K562 (cell line): ENCODE measurements around the gene PRIM1. TPM values are rescaled to one million over a fixed set of nuclear protein-coding genes. Genes with fewer than 3 reads are reported as not detected.

ENCODE experiments used
- ATAC-seq: fragments of 200-7000 bp; cut with Tn5 transposase; 3 replicates; pipeline ENCODE4 v1.9.1; 2020; ENCODE audit warnings: moderate library complexity
- BruUV-seq: library from RNA; stranded (reverse); fragments of 400-500 nt; replicated peaks from 2 replicates; lab custom pipeline; 2021; lab: Mats Ljungman, UMichigan
- CTCF ChIA-PET: fragments of 300-600 bp; formaldehyde crosslinking; extraction: SDS; loops from one replicate; lab custom pipeline; 2021; ENCODE audit warnings: low intra/inter-chr PET ratio; lab: Yijun Ruan, JAX
- POLR2A ChIA-PET: fragments of 300-600, 350-650 bp; sonication (Branson Sonifier 250); formaldehyde crosslinking; extraction: SDS; loops from one replicate; lab custom pipeline; 2021; ENCODE audit warnings: antibody characterized with exemption, inconsistent platforms; lab: Yijun Ruan, JAX
- DNase-seq, 4 experiments: peaks; one replicate each; pipeline versions ENCODE4 v3.0.0 to v3.0.0-alpha.2; 2011 to 2018; ENCODE audit warnings: low spot score in 3 of 4, mixed read lengths in 3 of 4; ENCODE audit errors: extremely low read depth in 1 of 4
- FAIRE-seq: peaks from 2 replicates; lab custom pipeline; 2011; peaks lifted over from hg19 to GRCh38; lab: Jason Lieb, UNC
- H2AFZ ChIP-seq: 2 replicates; pipeline ENCODE4 v1.6.0; 2011; ENCODE audit warnings: low read depth, low read length, control low read depth, inconsistent platforms
- H3K27ac ChIP-seq: fragments of 200-600 bp; 3 replicates; pipeline ENCODE4 v1.8.0; 2011; ENCODE audit warnings: low read depth, mild to moderate bottlenecking, control low read depth, inconsistent platforms, low read length, moderate library complexity, mixed read lengths; ENCODE audit errors: extremely low read depth
- H3K27me3 ChIP-seq, 2 experiments: fragments of 300-600 bp in 1 of 2; 2 replicates in 1 of 2; 3 replicates in 1 of 2; pipeline versions ENCODE4 v1.6.0 to v1.8.0; 2011; ENCODE audit warnings: inconsistent platforms in 2 of 2, low read length in 2 of 2, mild to moderate bottlenecking in 1 of 2, mixed read lengths in 1 of 2, moderate library complexity in 1 of 2; ENCODE audit not compliant: control insufficient read depth in 2 of 2, insufficient read depth in 2 of 2
- H3K36me3 ChIP-seq: fragments of 300-600 bp; 3 replicates; pipeline ENCODE4 v1.8.0; 2011; ENCODE audit warnings: mild to moderate bottlenecking, low read length, inconsistent platforms; ENCODE audit not compliant: control insufficient read depth, insufficient read depth
- H3K4me1 ChIP-seq, 2 experiments: fragments of 200-600 bp in 1 of 2; replicated peaks in 1 of 2; 2 replicates in 1 of 2; 3 replicates in 1 of 2; pipeline versions ENCODE4 v1.5.1 to v1.8.0; 2011; ENCODE audit warnings: inconsistent platforms in 2 of 2, low read length in 2 of 2, mild to moderate bottlenecking in 1 of 2, mixed read lengths in 1 of 2, moderate library complexity in 1 of 2; ENCODE audit not compliant: control insufficient read depth in 2 of 2, insufficient read depth in 2 of 2
- H3K4me2 ChIP-seq: 2 replicates; pipeline ENCODE4 v1.6.1; 2011; ENCODE audit warnings: low read length, control low read depth, inconsistent platforms, mixed read lengths; ENCODE audit not compliant: insufficient read depth
- H3K4me3 ChIP-seq: fragments of 200-600 bp; sonication (generic), shearing (Covaris generic); 2 replicates; pipeline ENCODE4 v1.5.1; 2016; ENCODE audit warnings: control low read depth, inconsistent platforms
- H3K79me2 ChIP-seq: fragments of 200-600 bp; 3 replicates; pipeline ENCODE4 v1.8.0; 2011; ENCODE audit warnings: low read length, inconsistent platforms; ENCODE audit not compliant: control insufficient read depth, insufficient read depth
- H3K9ac ChIP-seq, 2 experiments: 2 replicates each; pipeline versions ENCODE4 v1.6.0 to v1.6.1; 2011; ENCODE audit warnings: low read depth in 2 of 2, low read length in 2 of 2, control low read depth in 1 of 2, inconsistent platforms in 1 of 2, mild to moderate bottlenecking in 1 of 2, mixed read lengths in 1 of 2; ENCODE audit not compliant: insufficient read depth in 1 of 2
- H3K9me1 ChIP-seq: one replicate; pipeline ENCODE4 v1.6.0; 2011; ENCODE audit warnings: inconsistent platforms, mild to moderate bottlenecking, low read length, moderate library complexity; ENCODE audit not compliant: control insufficient read depth, insufficient read depth
- H3K9me3 ChIP-seq: replicated peaks from 2 replicates; pipeline ENCODE4 v1.5.1; 2011; ENCODE audit warnings: low read depth, low read length, inconsistent platforms; ENCODE audit not compliant: control insufficient read depth, insufficient read depth
- H4K20me1 ChIP-seq: replicated peaks from 2 replicates; pipeline ENCODE4 v1.6.1; 2011; ENCODE audit warnings: low read length, inconsistent platforms, mixed read lengths; ENCODE audit not compliant: control insufficient read depth, insufficient read depth
- GTF2B ChIP-seq: IDR thresholded peaks from 2 replicates; pipeline ENCODE4 v1.6.1; 2011; ENCODE audit not compliant: insufficient read length; ENCODE audit errors: extremely low read depth
- HOXB6 ChIP-seq: fragments of 250-450 bp; sonication (Bioruptor Pico); IDR thresholded peaks from 2 replicates; pipeline ENCODE4 v1.5.1; 2022; ENCODE audit warnings: mild to moderate bottlenecking, borderline replicate concordance
- KAT8 ChIP-seq: fragments of 450-650 bp; IDR thresholded peaks from 2 replicates; pipeline ENCODE4 v1.6.1; 2016; ENCODE audit warnings: low read depth, mild to moderate bottlenecking
- NFIC ChIP-seq: fragments of 450-650 bp; IDR thresholded peaks from 2 replicates; pipeline ENCODE4 v1.6.1; 2017; ENCODE audit warnings: mild to moderate bottlenecking, inconsistent platforms
- NFYB ChIP-seq: IDR thresholded peaks from 2 replicates; pipeline ENCODE4 v1.6.1; 2011; ENCODE audit warnings: mild to moderate bottlenecking, moderate library complexity; ENCODE audit not compliant: insufficient read length; ENCODE audit errors: extremely low read depth
- RBM25 ChIP-seq: fragments of 200-400 bp; formaldehyde crosslinking; IDR thresholded peaks from 2 replicates; pipeline ENCODE4 v1.6.1; 2018; ENCODE audit warnings: low read length, low read depth, moderate library complexity; ENCODE audit not compliant: severe bottlenecking
- SMAD3 ChIP-seq: fragments of 450-650 bp; formaldehyde crosslinking; conservative IDR thresholded peaks from 2 replicates; pipeline ENCODE4 v1.4.0; 2020; ENCODE audit warnings: mild to moderate bottlenecking
- ZBTB11 ChIP-seq, 3 experiments: fragments of 200-800 bp in 1 of 3; fragments of 250-450 bp in 1 of 3; fragments of 450-650 bp in 1 of 3; sonication (Bioruptor Pico) in 1 of 3; sonication (Bioruptor generic) in 1 of 3; formaldehyde crosslinking in 1 of 3; IDR thresholded peaks; 2 replicates each; pipeline versions ENCODE4 v1.6.1 to v1.8.0; 2016 to 2022; ENCODE audit warnings: mild to moderate bottlenecking in 2 of 3, missing genetic modification characterization in 2 of 3, missing compliant biosample characterization in 1 of 3, moderate library complexity in 1 of 3
- ZC3H8 ChIP-seq: fragments of 450-650 bp; IDR thresholded peaks from 2 replicates; pipeline ENCODE4 v1.6.1; 2017
- ZFP1 ChIP-seq: fragments of 450-650 bp; formaldehyde crosslinking; IDR thresholded peaks from 2 replicates; pipeline ENCODE4 v1.4.0; 2020; ENCODE audit warnings: mild to moderate bottlenecking, mixed read lengths
- ZNF133 ChIP-seq: fragments of 250-450 bp; sonication (Bioruptor Pico); IDR thresholded peaks from 2 replicates; pipeline ENCODE4 v1.4.0; 2020; ENCODE audit warnings: mild to moderate bottlenecking
- ZNF143 ChIP-seq: sonication (generic); formaldehyde crosslinking; IDR thresholded peaks from 2 replicates; pipeline ENCODE4 v1.9.0; 2022; ENCODE audit warnings: mild to moderate bottlenecking, missing genetic modification reagents
- ZNF41 ChIP-seq: fragments of 250-450 bp; sonication (Bioruptor Pico); conservative IDR thresholded peaks from 2 replicates; pipeline ENCODE4 v1.4.0; 2020; ENCODE audit warnings: mild to moderate bottlenecking
- ZNF436 ChIP-seq: fragments of 250-450, 450-650 bp; sonication (Bioruptor Pico); formaldehyde crosslinking; IDR thresholded peaks from 2 replicates; pipeline ENCODE4 v1.7.0; 2020; ENCODE audit warnings: mild to moderate bottlenecking
- WGBS: fragments of 100-300 bp; shearing (Covaris generic); methylation state at CpG from one replicate; pipeline ENCODE4 v1.1.6; 2016; ENCODE audit warnings: low coverage, mixed read lengths; ENCODE audit not compliant: insufficient coverage; ENCODE audit errors: missing lambda C conversion rate; 5-methylcytosine and 5-hydroxymethylcytosine counted together
- in situ Hi-C: fragments of 300-500 bp; cut with MboI; formaldehyde crosslinking; loops from 4 replicates; pipeline ENCODE4 v1.15.0; 2018; ENCODE audit warnings: inconsistent platforms, mixed read lengths
- intact Hi-C: fragments of 100-400 bp; cut with micrococcal nuclease; formaldehyde crosslinking; loops from 2 replicates; pipeline ENCODE4 v1.14.2; 2022
- polyA plus RNA-seq, 8 experiments: library from polyadenylated mRNA; depleted of rRNA in 4 of 8; stranded (reverse) in 5 of 8; unstranded in 3 of 8; fragments of >200 nt; fragmentation: Nextera tagmentation in 2 of 8; fragmentation: Illumina TruSeq in 1 of 8; extraction: Ambion mirVana in 2 of 8; extraction: Trizol in 1 of 8; gene quantifications; 2 replicates each; pipeline versions ENCODE4 v1.2.1 to v1.2.3, GENCODE V29; 2011 to 2014; ENCODE audit warnings: inconsistent platforms in 1 of 8, missing spikeins in 1 of 8
- total RNA-seq, 7 experiments: library from RNA; depleted of rRNA in 6 of 7; stranded (reverse); fragments of >200 nt in 6 of 7; fragmentation: Illumina TruSeq in 2 of 7; extraction: Trizol in 2 of 7; gene quantifications; 2 replicates each; pipeline versions ENCODE4 v1.2.1 to v1.2.3, GENCODE V29; 2011 to 2021; ENCODE audit warnings: low replicate concordance in 1 of 7

Gene PRIM1
- total and polyA plus RNA-seq, 9 of the 15 experiments (the other 6 are each of a cell fraction or from before 2014, with no cell fraction given) = 67.2 to 179 (median 140) TPM

GRCh38 chr12:56776654-56777053, 24.5 kb upstream of the PRIM1 start:
- Histone ChIP-seq H3K9ac (no peak overlapping the region), H3K79me2 (no peaks in the 10 kb centered on the region), H3K4me1 (peaks cover 0 to 5% of the 10 kb centered on the region in 2 experiments; a peak in 2 of 5 replicates), H3K4me3 (no peak overlapping the region), H2AFZ (no peak overlapping the region), H3K9me3 (no peaks in the 10 kb centered on the region), H3K4me2 (no peak overlapping the region), H4K20me1 (no peaks in the 10 kb centered on the region), H3K36me3 (no peaks in the 10 kb centered on the region), H3K27me3 (no peaks in the 10 kb centered on the region), H3K27ac (no peak overlapping the region), H3K9me1 (no peaks in the 10 kb centered on the region)
- ATAC-seq (no peak), DNase-seq (no peak), FAIRE-seq (no peak)
- intact Hi-C loops = no loop called here
- CTCF ChIA-PET = no interaction called here
- in situ Hi-C loops = no loop called here
- no TSS peak for BruUV-seq
- POLR2A ChIA-PET = no interaction called here
- TF ChIP-seq RBM25 = peak; percentile 6
- TF ChIP-seq ZNF143 = no peak
- 87% methylated on average over 3 of the region's 3 CpGs for WGBS

- intact Hi-C loops (no loop called here), in situ Hi-C loops (no loop called here)
- Histone ChIP-seq H3K4me1 (peaks cover 0 to 5% of the 10 kb centered on the region in 2 experiments; a peak in 2 of 5 replicates), H3K36me3 (no peaks in the 10 kb centered on the region), H3K4me2 (no peak overlapping the region), H3K9me3 (no peaks in the 10 kb centered on the region), H3K9me1 (no peaks in the 10 kb centered on the region), H3K9ac (no peak overlapping the region), H3K4me3 (no peak overlapping the region), H2AFZ (no peak overlapping the region), H3K79me2 (no peaks in the 10 kb centered on the region), H4K20me1 (no peaks in the 10 kb centered on the region), H3K27me3 (no peaks in the 10 kb centered on the region), H3K27ac (no peak overlapping the region)
- DNase-seq = no peak
- no peak for FAIRE-seq
- no TSS peak for BruUV-seq
- WGBS = 72% methylated on average over 5 of the region's 6 CpGs
- CTCF ChIA-PET = no interaction called here
- POLR2A ChIA-PET = no interaction called here
- ATAC-seq = no peak
- no peak for TF ChIP-seq KAT8
- no peak for TF ChIP-seq ZNF436
- TF ChIP-seq ZBTB11 (CRISPR knock-in tag; IDR thresholded peaks at IDR 0.05) = no peak
- TF ChIP-seq SMAD3 (CRISPR knock-in tag) = no peak
- TF ChIP-seq NFIC = no peak
- no peak for TF ChIP-seq HOXB6 (CRISPR knock-in tag)
- no peak for TF ChIP-seq ZNF133 (CRISPR knock-in tag)
- TF ChIP-seq ZFP1 (CRISPR knock-in tag) = no peak
- no peak for TF ChIP-seq ZNF41 (CRISPR knock-in tag)
- no peak for TF ChIP-seq ZC3H8
- no peak for TF ChIP-seq GTF2B
- TF ChIP-seq NFYB = no peak
Measured at GRCh38 chr12:56775638-56776037, 23.5 kb upstream of the PRIM1 start.
